ENCODE results near the gene CTXN3. TPM values are rescaled to one million over a fixed set of nuclear protein-coding genes. Genes with fewer than 3 reads are reported as not detected.

Gene CTXN3
- total and polyA plus RNA-seq, 10 of the 15 experiments (the other 5 are each of a cell fraction or from before 2014, with no cell fraction given), result not detected

DNA sequence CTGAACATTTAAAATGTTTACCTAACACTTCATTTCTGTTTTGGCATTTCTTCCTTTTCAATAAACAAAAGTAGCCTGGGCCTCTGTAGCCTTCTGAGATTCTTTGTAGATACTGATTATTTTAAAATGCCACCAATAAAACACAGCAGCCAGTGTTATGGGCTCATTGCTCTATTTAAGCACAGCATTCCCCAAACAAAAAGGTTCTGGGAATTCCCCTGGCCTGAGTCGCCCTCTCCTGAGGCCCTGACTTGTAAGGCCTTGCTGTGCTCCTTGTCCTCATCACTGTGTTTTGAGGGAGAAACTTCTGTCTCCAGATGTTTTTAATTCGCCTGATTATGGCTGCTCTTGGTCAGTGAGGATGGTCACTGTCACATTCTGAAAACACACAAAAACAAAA, 33.0 kb upstream of the CTXN3 start:
- Histone ChIP-seq H3K79me2 (ENCODE audit: control insufficient read depth, insufficient read depth, low read length) (no peaks in the 10 kb centered on the region), H3K27ac (ENCODE audit: control insufficient read depth, insufficient read depth) (no peak overlapping the region), H3K4me1 (ENCODE audit: control insufficient read depth, insufficient read depth, low read length) (no peaks in the 10 kb centered on the region), H3K4me2 (ENCODE audit: control insufficient read depth, insufficient read depth) (no peak overlapping the region), H3K36me3 (ENCODE audit: control insufficient read depth in 2 of 2, insufficient read depth in 2 of 2, low read length in 1 of 2) (no peaks in the 10 kb centered on the region), H3K9ac (ENCODE audit: control insufficient read depth, insufficient read depth, low read length) (no peak overlapping the region), H3K27me3 (replicated peaks in 1 of 2; ENCODE audit: control insufficient read depth in 2 of 2, insufficient read depth in 2 of 2, low read length in 1 of 2) (no peaks in the 10 kb centered on the region), H3K4me3 (no peak overlapping the region), H2AFZ (ENCODE audit: control insufficient read depth, low read depth, low read length) (no peak overlapping the region), H3K9me3 (replicated peaks; ENCODE audit: control insufficient read depth, insufficient read depth, low read length) (no peaks in the 10 kb centered on the region; the same call in 2 of the 3 replicates), H4K20me1 (ENCODE audit: control insufficient read depth, insufficient read depth) (no peaks in the 10 kb centered on the region)
- TF ChIP-seq YY1 (IDR thresholded peaks at IDR 0.05; ENCODE audit: low read depth, low read length) (no peak), ETV6 (conservative IDR thresholded peaks at IDR 0.05 in 1 of 2, IDR thresholded peaks at IDR 0.05 in 1 of 2; ENCODE audit: borderline replicate concordance in 1 of 2, low read depth in 1 of 2) (no peak), HDAC6 (IDR thresholded peaks at IDR 0.05; ENCODE audit: unreplicated experiment) (no peak)
- TF ChIP-seq, protein P1, sequence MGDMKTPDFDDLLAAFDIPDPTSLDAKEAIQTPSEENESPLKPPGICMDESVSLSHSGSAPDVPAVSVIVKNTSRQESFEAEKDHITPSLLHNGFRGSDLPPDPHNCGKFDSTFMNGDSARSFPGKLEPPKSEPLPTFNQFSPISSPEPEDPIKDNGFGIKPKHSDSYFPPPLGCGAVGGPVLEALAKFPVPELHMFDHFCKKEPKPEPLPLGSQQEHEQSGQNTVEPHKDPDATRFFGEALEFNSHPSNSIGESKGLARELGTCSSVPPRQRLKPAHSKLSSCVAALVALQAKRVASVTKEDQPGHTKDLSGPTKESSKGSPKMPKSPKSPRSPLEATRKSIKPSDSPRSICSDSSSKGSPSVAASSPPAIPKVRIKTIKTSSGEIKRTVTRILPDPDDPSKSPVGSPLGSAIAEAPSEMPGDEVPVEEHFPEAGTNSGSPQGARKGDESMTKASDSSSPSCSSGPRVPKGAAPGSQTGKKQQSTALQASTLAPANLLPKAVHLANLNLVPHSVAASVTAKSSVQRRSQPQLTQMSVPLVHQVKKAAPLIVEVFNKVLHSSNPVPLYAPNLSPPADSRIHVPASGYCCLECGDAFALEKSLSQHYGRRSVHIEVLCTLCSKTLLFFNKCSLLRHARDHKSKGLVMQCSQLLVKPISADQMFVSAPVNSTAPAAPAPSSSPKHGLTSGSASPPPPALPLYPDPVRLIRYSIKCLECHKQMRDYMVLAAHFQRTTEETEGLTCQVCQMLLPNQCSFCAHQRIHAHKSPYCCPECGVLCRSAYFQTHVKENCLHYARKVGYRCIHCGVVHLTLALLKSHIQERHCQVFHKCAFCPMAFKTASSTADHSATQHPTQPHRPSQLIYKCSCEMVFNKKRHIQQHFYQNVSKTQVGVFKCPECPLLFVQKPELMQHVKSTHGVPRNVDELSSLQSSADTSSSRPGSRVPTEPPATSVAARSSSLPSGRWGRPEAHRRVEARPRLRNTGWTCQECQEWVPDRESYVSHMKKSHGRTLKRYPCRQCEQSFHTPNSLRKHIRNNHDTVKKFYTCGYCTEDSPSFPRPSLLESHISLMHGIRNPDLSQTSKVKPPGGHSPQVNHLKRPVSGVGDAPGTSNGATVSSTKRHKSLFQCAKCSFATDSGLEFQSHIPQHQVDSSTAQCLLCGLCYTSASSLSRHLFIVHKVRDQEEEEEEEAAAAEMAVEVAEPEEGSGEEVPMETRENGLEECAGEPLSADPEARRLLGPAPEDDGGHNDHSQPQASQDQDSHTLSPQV (IDR thresholded peaks at IDR 0.05), result no peak
- TF ChIP-seq, protein P2, sequence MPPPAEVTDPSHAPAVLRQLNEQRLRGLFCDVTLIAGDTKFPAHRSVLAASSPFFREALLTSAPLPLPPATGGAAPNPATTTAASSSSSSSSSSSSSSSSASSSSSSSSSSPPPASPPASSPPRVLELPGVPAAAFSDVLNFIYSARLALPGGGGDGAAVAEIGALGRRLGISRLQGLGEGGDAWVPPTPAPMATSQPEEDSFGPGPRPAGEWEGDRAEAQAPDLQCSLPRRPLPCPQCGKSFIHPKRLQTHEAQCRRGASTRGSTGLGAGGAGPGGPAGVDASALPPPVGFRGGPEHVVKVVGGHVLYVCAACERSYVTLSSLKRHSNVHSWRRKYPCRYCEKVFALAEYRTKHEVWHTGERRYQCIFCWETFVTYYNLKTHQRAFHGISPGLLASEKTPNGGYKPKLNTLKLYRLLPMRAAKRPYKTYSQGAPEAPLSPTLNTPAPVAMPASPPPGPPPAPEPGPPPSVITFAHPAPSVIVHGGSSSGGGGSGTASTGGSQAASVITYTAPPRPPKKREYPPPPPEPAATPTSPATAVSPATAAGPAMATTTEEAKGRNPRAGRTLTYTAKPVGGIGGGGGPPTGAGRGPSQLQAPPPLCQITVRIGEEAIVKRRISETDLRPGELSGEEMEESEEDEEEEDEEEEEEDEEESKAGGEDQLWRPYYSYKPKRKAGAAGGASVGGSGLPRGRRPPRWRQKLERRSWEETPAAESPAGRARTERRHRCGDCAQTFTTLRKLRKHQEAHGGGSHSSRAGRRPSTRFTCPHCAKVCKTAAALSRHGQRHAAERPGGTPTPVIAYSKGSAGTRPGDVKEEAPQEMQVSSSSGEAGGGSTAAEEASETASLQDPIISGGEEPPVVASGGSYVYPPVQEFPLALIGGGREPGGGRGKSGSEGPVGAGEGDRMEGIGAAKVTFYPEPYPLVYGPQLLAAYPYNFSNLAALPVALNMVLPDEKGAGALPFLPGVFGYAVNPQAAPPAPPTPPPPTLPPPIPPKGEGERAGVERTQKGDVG (CRISPR knock-in tag; IDR thresholded peaks at IDR 0.05), result no peak
- TF ChIP-seq, protein P3, sequence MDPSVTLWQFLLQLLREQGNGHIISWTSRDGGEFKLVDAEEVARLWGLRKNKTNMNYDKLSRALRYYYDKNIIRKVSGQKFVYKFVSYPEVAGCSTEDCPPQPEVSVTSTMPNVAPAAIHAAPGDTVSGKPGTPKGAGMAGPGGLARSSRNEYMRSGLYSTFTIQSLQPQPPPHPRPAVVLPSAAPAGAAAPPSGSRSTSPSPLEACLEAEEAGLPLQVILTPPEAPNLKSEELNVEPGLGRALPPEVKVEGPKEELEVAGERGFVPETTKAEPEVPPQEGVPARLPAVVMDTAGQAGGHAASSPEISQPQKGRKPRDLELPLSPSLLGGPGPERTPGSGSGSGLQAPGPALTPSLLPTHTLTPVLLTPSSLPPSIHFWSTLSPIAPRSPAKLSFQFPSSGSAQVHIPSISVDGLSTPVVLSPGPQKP (IDR thresholded peaks at IDR 0.05; ENCODE audit: low read depth, low read length), result no peak
- TF ChIP-seq, protein P4, sequence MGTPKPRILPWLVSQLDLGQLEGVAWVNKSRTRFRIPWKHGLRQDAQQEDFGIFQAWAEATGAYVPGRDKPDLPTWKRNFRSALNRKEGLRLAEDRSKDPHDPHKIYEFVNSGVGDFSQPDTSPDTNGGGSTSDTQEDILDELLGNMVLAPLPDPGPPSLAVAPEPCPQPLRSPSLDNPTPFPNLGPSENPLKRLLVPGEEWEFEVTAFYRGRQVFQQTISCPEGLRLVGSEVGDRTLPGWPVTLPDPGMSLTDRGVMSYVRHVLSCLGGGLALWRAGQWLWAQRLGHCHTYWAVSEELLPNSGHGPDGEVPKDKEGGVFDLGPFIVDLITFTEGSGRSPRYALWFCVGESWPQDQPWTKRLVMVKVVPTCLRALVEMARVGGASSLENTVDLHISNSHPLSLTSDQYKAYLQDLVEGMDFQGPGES (IDR thresholded peaks at IDR 0.05), result no peak
- ChIA-PET RAD21 (ENCODE audit: unreplicated experiment) (no interaction called here), SMC1A (ENCODE audit: uncharacterized antibody, unreplicated experiment) (interaction anchor here (0.9 kb wide), 1 partner anchor 267 kb away, joined by 3 read pairs; no protein-coding TSS in a partner anchor), POLR2A (no interaction called here), CTCF (interaction anchor here (1.0 kb wide), 1 partner anchor 24 kb away, joined by 3 read pairs; no protein-coding TSS in a partner anchor)
- 0% methylated on average over 2 of the region's 2 CpGs for WGBS (ENCODE audit: insufficient coverage, insufficient replicate concordance, low lambda C conversion rate, missing lambda C conversion rate)
- ATAC-seq (no peak), DNase-seq (ENCODE audit: low read depth, low spot score) (no peak), FAIRE-seq (no peak)
- no TSS peak for BruUV-seq (replicated peaks)
- in situ Hi-C loops (cut with MboI), result no loop called here
- intact Hi-C loops (cut with micrococcal nuclease; ENCODE audit: unreplicated experiment), result no loop called here
